Natural killer cell treated with Interleukin-12 subunit alpha and Interleukin-12 subunit beta and Interleukin-15 and Interleukin-18, amount 100 ng/mL, for 72 hours (primary cell): ENCODE results near the gene HAVCR1. TPM values are rescaled to one million over a fixed set of nuclear protein-coding genes. Genes with fewer than 3 reads are reported as not detected.
A peak's percentile ranks its signal among the peaks of the same experiment; 100 is the strongest.
"Not testable (repeated sequence)": the region's sequence is repeated elsewhere in the genome, so short reads cannot be mapped to it uniquely, and the experiment has no call there.

Experiments used
- ATAC-seq, 2 donors: fragments of 150-1000 bp; cut with Tn5 transposase in 1 of 2; sonication (Bioruptor Pico), chemical (Tn5 transposase) in 1 of 2; 2 replicates each; pipeline ENCODE4 v1.10.0; 2021
- DNase-seq: peaks from one replicate; pipeline ENCODE4 v3.0.0; 2022; ENCODE audit warnings: low spot score
- H3K27ac Mint-ChIP-seq, 2 donors: 1 replicate in 1 of 2; 2 replicates in 1 of 2; pipeline ENCODE4 v1.8.0; 2022; ENCODE audit warnings: mixed read lengths in 2 of 2, mild to moderate bottlenecking in 1 of 2, moderate library complexity in 1 of 2
- H3K27me3 Mint-ChIP-seq, 2 donors: 1 replicate in 1 of 2; 2 replicates in 1 of 2; pipeline ENCODE4 v1.8.0; 2022; ENCODE audit warnings: mixed read lengths in 2 of 2
- H3K36me3 Mint-ChIP-seq: one replicate; pipeline ENCODE4 v1.8.0; 2022; ENCODE audit warnings: mixed read lengths
- H3K4me1 Mint-ChIP-seq, 2 donors: 1 replicate in 1 of 2; 2 replicates in 1 of 2; pipeline ENCODE4 v1.8.0; 2022; ENCODE audit warnings: low read depth in 2 of 2, mixed read lengths in 2 of 2, mild to moderate bottlenecking in 1 of 2
- H3K4me3 Mint-ChIP-seq: one replicate; pipeline ENCODE4 v1.8.0; 2022; ENCODE audit warnings: mixed read lengths
- H3K9me3 Mint-ChIP-seq: 2 replicates; pipeline ENCODE4 v1.8.0; 2022; ENCODE audit warnings: mixed read lengths
- total RNA-seq, 2 donors: library from RNA; stranded (reverse); gene quantifications; one replicate each; pipeline ENCODE4 v1.2.3, GENCODE V29; 2022

Gene HAVCR1
- total RNA-seq, 2 donors from 2014 or later: 23.9 to 26.5 TPM

DNA sequence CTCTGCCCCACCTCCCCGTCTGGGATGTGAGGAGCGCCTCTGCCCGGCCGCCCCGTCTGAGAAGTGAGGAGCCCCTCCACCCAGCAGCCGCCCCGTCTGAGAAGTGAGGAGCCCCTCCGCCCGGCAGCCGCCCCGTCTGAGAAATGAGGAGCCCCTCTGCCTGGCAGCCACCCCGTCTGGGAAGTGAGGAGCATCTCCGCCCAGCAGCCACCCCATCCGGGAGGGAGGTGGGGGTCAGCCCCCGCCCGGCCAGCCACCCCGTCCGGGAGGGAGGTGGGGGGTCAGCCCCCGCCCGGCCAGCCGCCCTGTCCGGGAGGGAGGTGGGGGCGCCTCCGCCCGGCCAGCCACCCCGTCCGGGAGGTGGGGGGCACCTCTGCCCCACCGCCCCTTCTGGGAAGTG lies 44.8 kb downstream of the HAVCR1 start:
- H3K36me3 Mint-ChIP-seq, DNase-seq, H3K27me3 Mint-ChIP-seq, H3K4me1 Mint-ChIP-seq, H3K4me3 Mint-ChIP-seq, ATAC-seq, H3K27ac Mint-ChIP-seq: not testable (repeated sequence)
- H3K9me3 Mint-ChIP-seq: peaks cover 12% of the 10 kb centered on the region

DNA sequence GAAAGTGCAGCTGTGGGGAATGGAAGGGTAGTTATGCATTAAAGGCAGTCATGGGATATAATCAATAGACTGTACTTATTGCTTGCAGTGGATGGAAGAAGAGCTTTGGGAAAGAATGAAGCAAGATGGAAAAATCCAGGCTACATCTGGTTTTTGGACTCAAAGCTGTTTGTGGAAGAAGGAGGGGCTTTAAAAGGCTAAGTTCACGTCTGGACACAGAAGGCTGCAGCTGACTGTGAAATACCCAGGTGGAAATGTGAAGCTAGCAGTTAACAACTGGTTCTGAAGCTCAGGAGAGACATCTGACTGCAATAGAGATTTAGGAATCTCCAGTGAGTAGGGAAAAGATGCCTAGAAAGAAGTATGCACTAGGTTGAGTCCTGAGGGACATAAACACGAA lies 52.7 kb downstream of the HAVCR1 start:
- Mint-ChIP-seq H3K27me3 (peaks cover 0 to 3% of the 10 kb centered on the region in 2 donors), H3K4me3 (no peak overlapping the region), H3K4me1 (peaks cover 28 to 40% of the 10 kb centered on the region in 2 donors), H3K27ac (no peak overlapping the region), H3K9me3 (peaks cover 7% of the 10 kb centered on the region), H3K36me3 (peaks cover 21% of the 10 kb centered on the region)
- ATAC-seq (no peak), DNase-seq (no peak)

DNA sequence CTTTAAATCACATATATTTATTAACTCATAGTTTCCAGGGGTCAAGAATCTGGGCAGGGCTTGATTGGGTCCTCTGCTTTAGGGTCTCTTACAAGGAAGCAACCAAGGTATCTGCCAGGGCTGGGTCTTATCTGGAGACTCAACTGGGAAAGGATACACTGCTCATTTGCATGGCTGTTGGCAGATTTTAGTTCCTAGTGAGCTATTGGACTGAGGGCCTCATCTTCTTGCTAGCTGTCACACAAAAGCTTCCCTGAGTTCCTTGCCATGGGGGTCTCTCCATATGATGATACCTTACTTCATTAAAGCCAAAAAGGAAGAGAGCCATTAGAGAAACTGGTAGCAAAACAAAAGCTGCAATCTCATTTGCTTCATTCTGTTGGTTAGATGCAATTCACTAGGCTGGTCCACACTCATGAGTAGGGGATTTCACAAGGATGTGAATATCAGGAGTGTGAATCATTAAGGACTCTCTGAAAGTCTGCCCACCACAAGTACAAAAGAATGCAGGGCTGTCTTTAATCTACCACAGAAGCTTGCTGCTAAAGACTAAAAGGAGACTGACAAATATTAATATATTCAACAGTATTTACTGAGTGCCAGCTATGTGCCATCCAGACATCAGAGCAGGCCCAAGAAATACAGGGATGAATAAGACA lies 53.9 kb downstream of the HAVCR1 start:
- ATAC-seq (peak; percentile 88 to 91), DNase-seq (no peak)
- peaks cover 0 to 3% of the 10 kb centered on the region in 2 donors for H3K27me3 Mint-ChIP-seq
- peak overlapping the region; percentile 78 to 89 for H3K27ac Mint-ChIP-seq
- H3K9me3 Mint-ChIP-seq: peaks cover 11% of the 10 kb centered on the region
- peaks cover 28 to 38% of the 10 kb centered on the region in 2 donors for H3K4me1 Mint-ChIP-seq
- H3K36me3 Mint-ChIP-seq: peaks cover 29% of the 10 kb centered on the region
- H3K4me3 Mint-ChIP-seq: peak overlapping the region; percentile 62

DNA sequence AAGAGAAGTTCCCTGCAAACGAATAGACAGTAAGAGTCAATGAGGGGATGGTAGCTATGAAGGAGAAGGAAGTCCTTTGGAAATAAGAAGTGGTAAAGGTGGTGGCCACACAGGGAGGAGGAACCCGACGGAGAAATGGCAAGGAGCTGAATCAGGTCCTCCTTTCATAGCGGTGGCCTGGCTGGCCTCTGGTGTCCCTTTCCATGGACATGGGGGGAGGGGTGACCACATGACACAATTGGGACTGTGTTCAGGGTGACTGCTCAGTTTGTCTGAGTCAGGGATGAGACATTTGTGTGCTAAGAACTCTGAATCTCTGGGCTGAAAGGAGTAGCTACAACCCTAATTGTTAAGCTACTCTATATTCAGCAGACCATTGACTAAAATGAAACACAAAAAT lies 67.2 kb downstream of the HAVCR1 start:
- ATAC-seq: no peak
- no peak overlapping the region for H3K4me3 Mint-ChIP-seq
- no peak overlapping the region for H3K27ac Mint-ChIP-seq
- no peak for DNase-seq
- H3K27me3 Mint-ChIP-seq: no peaks in the 10 kb centered on the region
- H3K4me1 Mint-ChIP-seq: peaks cover 8 to 12% of the 10 kb centered on the region in 2 donors
- H3K9me3 Mint-ChIP-seq: peaks cover 3% of the 10 kb centered on the region
- peaks cover 8% of the 10 kb centered on the region for H3K36me3 Mint-ChIP-seq

DNA sequence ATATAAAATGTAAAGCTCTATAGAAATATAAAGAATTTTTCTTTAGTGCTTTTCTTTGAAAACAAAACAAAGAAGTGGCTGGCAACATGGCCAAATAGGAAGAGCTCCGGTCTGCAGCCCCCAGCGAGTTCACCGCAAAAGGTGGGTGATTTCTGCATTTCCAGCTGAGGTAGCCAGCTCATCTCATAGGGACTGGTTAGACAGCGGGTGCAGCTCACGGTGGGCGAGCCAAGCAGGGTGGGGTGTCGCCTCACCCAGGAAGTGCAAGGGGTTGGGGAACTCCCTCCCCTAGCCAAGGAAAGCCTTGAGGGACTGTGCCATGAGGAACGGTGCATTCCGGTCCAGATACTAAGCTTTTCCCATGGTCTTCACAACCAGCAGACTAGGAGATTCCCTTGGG lies 74.9 kb downstream of the HAVCR1 start:
- DNase-seq: no peak
- H3K27ac Mint-ChIP-seq: no peak overlapping the region
- H3K27me3 Mint-ChIP-seq: no peaks in the 10 kb centered on the region
- no peak for ATAC-seq
- H3K4me1 Mint-ChIP-seq: peaks cover 13 to 20% of the 10 kb centered on the region in 2 donors
- H3K4me3 Mint-ChIP-seq: no peak overlapping the region
- peaks cover 3% of the 10 kb centered on the region for H3K9me3 Mint-ChIP-seq
- H3K36me3 Mint-ChIP-seq: peaks cover 25% of the 10 kb centered on the region

DNA sequence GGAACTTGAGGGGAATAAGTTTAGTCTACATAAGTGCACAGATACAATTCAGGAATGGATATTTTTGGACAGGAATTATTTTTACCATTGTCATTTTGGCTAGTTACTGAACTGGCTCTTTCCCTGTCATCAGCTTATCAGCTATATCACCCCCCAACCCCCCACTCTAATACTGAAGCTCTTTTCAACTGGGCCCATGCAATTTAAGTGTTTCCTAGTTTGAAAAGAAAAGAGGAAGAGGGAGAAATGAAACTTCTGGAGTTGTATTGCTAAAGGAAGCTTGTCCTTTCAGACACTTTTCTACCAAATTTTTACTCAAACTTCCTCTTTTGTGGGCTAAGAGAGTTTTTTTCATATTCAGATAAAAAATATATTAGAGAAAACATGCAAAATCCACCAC lies 77.4 kb downstream of the HAVCR1 start:
- peak overlapping the region in 1 of 2 donors; percentile 76 for H3K27ac Mint-ChIP-seq
- peaks cover 20% of the 10 kb centered on the region for H3K36me3 Mint-ChIP-seq
- peaks cover 13 to 14% of the 10 kb centered on the region in 2 donors for H3K4me1 Mint-ChIP-seq
- no peaks in the 10 kb centered on the region for H3K9me3 Mint-ChIP-seq
- DNase-seq (no peak), ATAC-seq (no peak)
- H3K4me3 Mint-ChIP-seq: no peak overlapping the region
- no peaks in the 10 kb centered on the region for H3K27me3 Mint-ChIP-seq

Other genes with a start within 250 kb of the HAVCR1 start
- under 1 TPM in 1 of 2 donors, not detected in 1; 0.24 TPM for gene PPP1R2B, start 208.8 kb downstream of the HAVCR1 start, total RNA-seq
- gene TIMD4, start 95.9 kb downstream of the HAVCR1 start, total RNA-seq: 10 to 100 TPM in 1 of 2 donors, 1 to 10 TPM in 1; 8.6 to 13.5 TPM
- 100 to 1,000 TPM; 378 to 721 TPM for gene HAVCR2, start 49.9 kb upstream of the HAVCR1 start, total RNA-seq
- gene MED7, start 83.7 kb upstream of the HAVCR1 start, total RNA-seq: 10 to 100 TPM; 14.8 to 16.6 TPM
- gene GARIN3, start 107.1 kb upstream of the HAVCR1 start, total RNA-seq: not detected
- 100 to 1,000 TPM; 153 to 225 TPM for gene ITK, start 121.7 kb upstream of the HAVCR1 start, total RNA-seq
- gene CYFIP2, start 207.0 kb upstream of the HAVCR1 start, total RNA-seq: 100 to 1,000 TPM; 282 to 424 TPM